GM12878 (cell line): ENCODE measurements around the gene BCLAF1. TPM values are rescaled to one million over a fixed set of nuclear protein-coding genes. Genes with fewer than 3 reads are reported as not detected.

Experiments used
- ATAC-seq: fragments of 200-7000 bp; cut with Tn5 transposase; 3 replicates; pipeline ENCODE4 v1.9.1; 2020; ENCODE audit warnings: mild to moderate bottlenecking, moderate library complexity
- BruUV-seq: library from RNA; stranded (reverse); fragments of 400-500 nt; replicated peaks from 2 replicates; lab custom pipeline; 2021; lab: Mats Ljungman, UMichigan
- CTCF ChIA-PET: fragments of 300-600 bp; sonication (Branson Sonifier 250); formaldehyde crosslinking; extraction: SDS; loops from one replicate; lab custom pipeline; 2021; ENCODE audit warnings: inconsistent platforms; lab: Yijun Ruan, JAX
- POLR2A ChIA-PET: fragments of 350-600 bp; formaldehyde crosslinking; extraction: SDS; loops from one replicate; lab custom pipeline; 2021; ENCODE audit warnings: inconsistent platforms; lab: Charles Lee
- RAD21 ChIA-PET: fragments of 300-600 bp; sonication (Branson Sonifier 250); formaldehyde crosslinking; loops from one replicate; lab custom pipeline; 2023; ENCODE audit warnings: antibody characterized with exemption; ENCODE audit not compliant: unreplicated experiment; lab: Charles Lee
- SMC1A ChIA-PET: fragments of 300-600 bp; sonication (Branson Sonifier 250); formaldehyde crosslinking; loops from one replicate; lab custom pipeline; 2023; ENCODE audit not compliant: unreplicated experiment, uncharacterized antibody; lab: Charles Lee
- DNase-seq: peaks from one replicate; pipeline ENCODE4 v3.0.0-alpha.2; 2011; ENCODE audit warnings: low read depth, low spot score
- FAIRE-seq: peaks from 3 replicates; lab custom pipeline; 2011; peaks lifted over from hg19 to GRCh38; lab: Jason Lieb, UNC
- H2AFZ ChIP-seq: 2 replicates; pipeline ENCODE4 v1.6.0; 2011; ENCODE audit warnings: low read depth, low read length, control low read depth; ENCODE audit not compliant: control insufficient read depth
- H3K27ac ChIP-seq: 2 replicates; pipeline ENCODE4 v1.5.1; 2011; ENCODE audit warnings: control low read depth; ENCODE audit not compliant: control insufficient read depth, insufficient read depth
- H3K27me3 ChIP-seq, 2 experiments: replicated peaks in 1 of 2; 2 replicates each; pipeline versions ENCODE4 v1.6.0 to v1.6.1; 2011; ENCODE audit warnings: low read length in 1 of 2; ENCODE audit not compliant: control insufficient read depth in 2 of 2, insufficient read depth in 2 of 2
- H3K36me3 ChIP-seq, 2 experiments: 2 replicates each; pipeline ENCODE4 v1.5.1; 2011; ENCODE audit warnings: low read length in 1 of 2; ENCODE audit not compliant: control insufficient read depth in 2 of 2, insufficient read depth in 2 of 2
- H3K4me1 ChIP-seq: 2 replicates; pipeline ENCODE4 v1.6.1; 2011; ENCODE audit warnings: mild to moderate bottlenecking, low read length, moderate library complexity, mixed read lengths; ENCODE audit not compliant: control insufficient read depth, insufficient read depth
- H3K4me2 ChIP-seq: 2 replicates; pipeline ENCODE4 v1.6.0; 2011; ENCODE audit warnings: control low read depth; ENCODE audit not compliant: control insufficient read depth, insufficient read depth
- H3K4me3 ChIP-seq: fragments of 200-600 bp; sonication (generic); 2 replicates; pipeline ENCODE4 v1.5.1; 2016
- H3K79me2 ChIP-seq: 2 replicates; pipeline ENCODE4 v1.6.0; 2011; ENCODE audit warnings: low read length; ENCODE audit not compliant: control insufficient read depth, insufficient read depth
- H3K9ac ChIP-seq: 2 replicates; pipeline ENCODE4 v1.8.0; 2011; ENCODE audit warnings: low read length, control low read depth, mixed read lengths; ENCODE audit not compliant: control insufficient read depth, insufficient read depth
- H3K9me3 ChIP-seq: replicated peaks from 3 replicates; pipeline ENCODE4 v1.5.1; 2011; ENCODE audit warnings: mild to moderate bottlenecking, low read length; ENCODE audit not compliant: control insufficient read depth, insufficient read depth
- H4K20me1 ChIP-seq: 2 replicates; pipeline ENCODE4 v1.6.0; 2011; ENCODE audit not compliant: control insufficient read depth, insufficient read depth
- ASH2L ChIP-seq: fragments of 300-600, 200-600 bp; sonication (generic); IDR thresholded peaks from 2 replicates; pipeline ENCODE4 v1.6.1; 2017; ENCODE audit warnings: low read depth, mild to moderate bottlenecking, borderline replicate concordance
- EGR1 ChIP-seq, 2 experiments: IDR thresholded peaks; 1 replicate in 1 of 2; 2 replicates in 1 of 2; pipeline ENCODE4 v1.6.1; 2011 to 2012; ENCODE audit warnings: low read depth in 2 of 2, low read length in 2 of 2, borderline replicate concordance in 1 of 2, mild to moderate bottlenecking in 1 of 2, moderate library complexity in 1 of 2
- ESRRA ChIP-seq: IDR thresholded peaks from 2 replicates; pipeline ENCODE4 v1.6.1; 2012; ENCODE audit warnings: mild to moderate bottlenecking, low read length, improper control_type of control experiment
- EZH2 ChIP-seq: IDR thresholded peaks from 2 replicates; pipeline ENCODE4 v1.6.1; 2012; ENCODE audit warnings: low read depth, mild to moderate bottlenecking, control low read depth, inconsistent platforms, low read length, borderline replicate concordance; ENCODE audit not compliant: control insufficient read depth
- KAT2A ChIP-seq: conservative IDR thresholded peaks from 2 replicates; pipeline ENCODE4 v1.6.1; 2011; ENCODE audit warnings: low read depth, low read length; ENCODE audit not compliant: control insufficient read depth
- MTA2 ChIP-seq: fragments of 450-650 bp; IDR thresholded peaks from 2 replicates; pipeline ENCODE4 v1.6.1; 2016; ENCODE audit warnings: low read depth, mild to moderate bottlenecking, moderate library complexity
- NFYB ChIP-seq: IDR thresholded peaks from 2 replicates; pipeline ENCODE4 v1.6.1; 2011; ENCODE audit warnings: low read depth, mild to moderate bottlenecking, low read length, improper control_type of control experiment, moderate library complexity; ENCODE audit not compliant: insufficient read depth
- POLR2A ChIP-seq: IDR thresholded peaks from 2 replicates; pipeline ENCODE4 v1.6.1; 2011; ENCODE audit warnings: low read depth, mild to moderate bottlenecking, low read length
- RUNX3 ChIP-seq: IDR thresholded peaks from 2 replicates; pipeline ENCODE4 v1.6.1; 2012; ENCODE audit warnings: low read length, inconsistent platforms
- TCF7 ChIP-seq: IDR thresholded peaks from 2 replicates; pipeline ENCODE4 v1.6.1; 2014; ENCODE audit warnings: antibody characterized with exemption, borderline replicate concordance
- ZNF274 ChIP-seq: IDR thresholded peaks from one replicate; pipeline ENCODE4 v1.8.0; 2011; ENCODE audit not compliant: insufficient read length, insufficient read depth
- ZZZ3 ChIP-seq: IDR thresholded peaks from 2 replicates; pipeline ENCODE4 v1.6.1; 2011; ENCODE audit warnings: low read depth; ENCODE audit not compliant: control insufficient read depth, insufficient read length
- WGBS: methylation state at CpG from one replicate; pipeline ENCODE4 v1.1.6; 2016; ENCODE audit warnings: low lambda C conversion rate; ENCODE audit not compliant: insufficient replicate concordance, insufficient coverage; ENCODE audit errors: missing lambda C conversion rate; 5-methylcytosine and 5-hydroxymethylcytosine counted together
- in situ Hi-C: fragments of 300-500 bp; cut with MboI; formaldehyde crosslinking; loops from 9 replicates; pipeline ENCODE4 v1.14.3; 2018; ENCODE audit warnings: mixed read lengths
- intact Hi-C: fragments of 100-400 bp; cut with micrococcal nuclease; formaldehyde crosslinking; loops from one replicate; pipeline ENCODE4 v1.14.2; 2022; ENCODE audit not compliant: unreplicated experiment
- polyA plus RNA-seq, 11 experiments: library from polyadenylated mRNA; depleted of rRNA in 4 of 11; unstranded in 6 of 11; stranded (reverse) in 5 of 11; fragments of >200 nt; fragmentation: Nextera tagmentation in 4 of 11; fragmentation: Illumina TruSeq in 1 of 11; extraction: Ambion mirVana in 4 of 11; extraction: Trizol in 1 of 11; gene quantifications; 1 replicate in 1 of 11; 2 replicates in 10 of 11; pipeline versions ENCODE4 v1.2.1 to v1.2.3, GENCODE V29; 2011 to 2016; ENCODE audit warnings: inconsistent platforms in 2 of 11, missing spikeins in 2 of 11, low read depth in 1 of 11
- total RNA-seq, 4 experiments: library from RNA; depleted of rRNA in 3 of 4; stranded (reverse); fragments of >200 nt in 3 of 4; fragmentation: Illumina TruSeq in 1 of 4; extraction: Trizol in 1 of 4; gene quantifications; 2 replicates each; pipeline versions ENCODE4 v1.2.1 to v1.2.3, GENCODE V29; 2013 to 2021
- TF ChIP-seq, protein P1 (sequence below): fragments of 450-650 bp; IDR thresholded peaks from 2 replicates; pipeline ENCODE4 v1.6.1; 2016; ENCODE audit warnings: mild to moderate bottlenecking
- TF ChIP-seq, protein P2 (sequence below): IDR thresholded peaks from 2 replicates; pipeline ENCODE4 v1.6.1; 2012; ENCODE audit warnings: low read depth, low read length, improper control_type of control experiment

BCLAF1 gene
- total and polyA plus RNA-seq, 10 of the 15 experiments (the other 5 are each of a cell fraction or from before 2014, with no cell fraction given), result 56.0 to 223 (median 114) TPM

DNA sequence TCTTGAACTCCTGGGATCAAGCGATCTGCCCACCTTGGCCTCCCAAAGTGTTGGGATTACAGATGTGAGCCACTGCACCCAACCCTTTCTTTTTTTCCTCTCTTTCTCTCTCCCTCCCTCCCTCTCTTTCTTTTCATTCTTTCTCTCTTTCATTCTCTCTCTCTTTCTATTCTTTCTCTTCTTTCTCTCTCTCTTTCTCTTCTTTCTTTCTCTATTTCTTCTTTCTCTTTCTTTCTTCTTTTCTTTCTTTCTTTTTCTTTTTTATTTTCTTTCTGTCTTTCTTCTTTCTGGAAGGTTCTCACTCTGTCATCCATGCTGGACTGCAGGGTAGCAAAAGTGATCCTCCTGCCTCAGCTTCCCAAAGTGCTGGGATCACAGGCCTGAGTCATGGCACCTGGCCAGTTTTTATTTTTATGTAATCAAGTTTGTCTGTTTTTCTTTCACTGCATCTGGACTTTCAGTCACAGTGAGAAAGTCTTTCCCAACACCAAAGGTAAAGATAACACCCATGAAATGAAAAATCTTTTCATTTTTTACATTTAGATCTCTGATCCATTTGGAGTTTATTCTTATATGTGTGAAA lies 20.2 kb upstream of the BCLAF1 start:
- ATAC-seq, result no peak

More for the DNA sequence above, 20.2 kb upstream of the BCLAF1 start:
- Histone ChIP-seq H3K4me3 (no peak overlapping the region), H3K27ac (no peak overlapping the region), H3K79me2 (no peaks in the 10 kb centered on the region), H3K4me1 (no peaks in the 10 kb centered on the region), H3K27me3 (no peaks in the 10 kb centered on the region; a peak in 1 of 4 replicates), H3K36me3 (no peaks in the 10 kb centered on the region), H3K4me2 (no peak overlapping the region), H2AFZ (no peak overlapping the region), H3K9ac (no peak overlapping the region), H3K9me3 (no peaks in the 10 kb centered on the region), H4K20me1 (no peaks in the 10 kb centered on the region)
- CTCF ChIA-PET, result interaction anchor here (1.0 kb wide), 1 partner anchor 7 kb away, joined by 4 read pairs; no protein-coding TSS in a partner anchor
- RAD21 ChIA-PET, result no interaction called here
- no peak for TF ChIP-seq MTA2
- TF ChIP-seq RUNX3, result no peak
- no peak for TF ChIP-seq ZNF274
- TF ChIP-seq, protein P1, sequence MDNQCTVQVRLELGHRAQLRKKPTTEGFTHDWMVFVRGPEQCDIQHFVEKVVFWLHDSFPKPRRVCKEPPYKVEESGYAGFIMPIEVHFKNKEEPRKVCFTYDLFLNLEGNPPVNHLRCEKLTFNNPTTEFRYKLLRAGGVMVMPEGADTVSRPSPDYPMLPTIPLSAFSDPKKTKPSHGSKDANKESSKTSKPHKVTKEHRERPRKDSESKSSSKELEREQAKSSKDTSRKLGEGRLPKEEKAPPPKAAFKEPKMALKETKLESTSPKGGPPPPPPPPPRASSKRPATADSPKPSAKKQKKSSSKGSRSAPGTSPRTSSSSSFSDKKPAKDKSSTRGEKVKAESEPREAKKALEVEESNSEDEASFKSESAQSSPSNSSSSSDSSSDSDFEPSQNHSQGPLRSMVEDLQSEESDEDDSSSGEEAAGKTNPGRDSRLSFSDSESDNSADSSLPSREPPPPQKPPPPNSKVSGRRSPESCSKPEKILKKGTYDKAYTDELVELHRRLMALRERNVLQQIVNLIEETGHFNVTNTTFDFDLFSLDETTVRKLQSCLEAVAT, result no peak
- no peak for TF ChIP-seq ESRRA
- no peak for TF ChIP-seq EGR1 (IDR thresholded peaks at IDR 0.05; ENCODE audit: borderline replicate concordance in 1 of 2, low read depth in 2 of 2, low read length in 2 of 2)
- no peak for TF ChIP-seq ZZZ3
- no peak for TF ChIP-seq ASH2L
- TF ChIP-seq, protein P2, sequence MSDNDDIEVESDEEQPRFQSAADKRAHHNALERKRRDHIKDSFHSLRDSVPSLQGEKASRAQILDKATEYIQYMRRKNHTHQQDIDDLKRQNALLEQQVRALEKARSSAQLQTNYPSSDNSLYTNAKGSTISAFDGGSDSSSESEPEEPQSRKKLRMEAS, result no peak
- TF ChIP-seq EZH2, result no peak
- no peak for TF ChIP-seq NFYB
- no peak for TF ChIP-seq KAT2A
- no peak for TF ChIP-seq TCF7
- no peak for TF ChIP-seq POLR2A
- no peak for DNase-seq
- no TSS peak for BruUV-seq
- 86% methylated on average over 1 of the region's 1 CpG for WGBS
- no peak for FAIRE-seq
- intact Hi-C loops, result loop anchor here (10.0 kb wide), 2 partner anchors 275 to 855 kb away; no protein-coding TSS in a partner anchor
- in situ Hi-C loops, result no loop called here
- SMC1A ChIA-PET, result interaction anchor here (0.7 kb wide), 1 partner anchor 53 kb away, joined by 3 read pairs; no protein-coding TSS in a partner anchor
- POLR2A ChIA-PET, result interaction anchor here (0.6 kb wide), 1 partner anchor 47 kb away, joined by 6 read pairs; no protein-coding TSS in a partner anchor
